CD4-positive, alpha-beta T cell treated with Interleukin-15 for 1 hour (primary cell): Measurements from ENCODE around the gene CFAP58.
A peak's percentile ranks its signal among the peaks of the same experiment; 100 is the strongest.

Experiments used
- DNase-seq: peaks from one replicate; pipeline ENCODE4 v3.0.0-alpha.2; 2020

Gene CFAP58

GRCh38 chr10:104334965-104335650 lies 18.5 kb upstream of the CFAP58 start:
- no peak for DNase-seq

GRCh38 chr10:104336821-104337467 lies 16.7 kb upstream of the CFAP58 start:
- DNase-seq = no peak

- DNase-seq = peak; percentile 61
Observed at GRCh38 chr10:104337521-104337984, 16.1 kb upstream of the CFAP58 start.

GRCh38 chr10:104337985-104338735 lies 15.5 kb upstream of the CFAP58 start, which contains the start of gene ITPRIP:
TSS of gene ITPRIP (minus strand) at chr10:104338465. CDS start at chr10:104316051, 22,414 bp downstream.
- DNase-seq = peak; percentile 75

- DNase-seq = no peak
Observed at GRCh38 chr10:104339469-104340110, 14.0 kb upstream of the CFAP58 start.

- no peak for DNase-seq
Observed at GRCh38 chr10:104340111-104340526, 13.5 kb upstream of the CFAP58 start.

GRCh38 chr10:104340641-104341040 lies 13.0 kb upstream of the CFAP58 start:
- no peak for DNase-seq

- no peak for DNase-seq
Observed at GRCh38 chr10:104342941-104343411, 10.7 kb upstream of the CFAP58 start.

GRCh38 chr10:104344219-104344618 lies 9.4 kb upstream of the CFAP58 start:
- DNase-seq = no peak

GRCh38 chr10:104345515-104345914 lies 8.1 kb upstream of the CFAP58 start:
- no peak for DNase-seq

GRCh38 chr10:104345941-104346340 lies 7.7 kb upstream of the CFAP58 start:
- no peak for DNase-seq

- no peak for DNase-seq
Observed at GRCh38 chr10:104347295-104348045, 6.2 kb upstream of the CFAP58 start.

GRCh38 chr10:104348601-104349000 lies 5.0 kb upstream of the CFAP58 start:
- no peak for DNase-seq

- no peak for DNase-seq
Observed at GRCh38 chr10:104349623-104350126, 4.0 kb upstream of the CFAP58 start.

GRCh38 chr10:104350127-104350635 lies 3.5 kb upstream of the CFAP58 start:
- no peak for DNase-seq

- DNase-seq = no peak
Observed at GRCh38 chr10:104351061-104351702, 2.5 kb upstream of the CFAP58 start.

- DNase-seq = no peak
Observed at GRCh38 chr10:104351919-104352318, 1.7 kb upstream of the CFAP58 start.

GRCh38 chr10:104359811-104360210 lies 6.2 kb downstream of the CFAP58 start:
- no peak for DNase-seq

- DNase-seq = no peak
Observed at GRCh38 chr10:104367904-104368303, 14.3 kb downstream of the CFAP58 start.

GRCh38 chr10:104368381-104368780 lies 14.7 kb downstream of the CFAP58 start:
- DNase-seq = no peak

- no peak for DNase-seq
Observed at GRCh38 chr10:104371753-104372152, 18.1 kb downstream of the CFAP58 start.
